NT2/D1 (cell line): ENCODE data around the gene SEMA7A.

Experiments used
- DNase-seq: peaks from one replicate; pipeline ENCODE4 v3.0.0-alpha.2; 2011; ENCODE audit warnings: low read depth, low spot score
- H3K27me3 ChIP-seq: 2 replicates; pipeline ENCODE4 v1.6.0; 2011; ENCODE audit warnings: mild to moderate bottlenecking; ENCODE audit not compliant: insufficient read length, insufficient read depth
- H3K36me3 ChIP-seq: 2 replicates; pipeline ENCODE4 v1.6.1; 2011; ENCODE audit warnings: mild to moderate bottlenecking, low read length, mixed read lengths; ENCODE audit not compliant: insufficient read depth, insufficient read length
- H3K4me1 ChIP-seq: 2 replicates; pipeline ENCODE4 v1.5.1; 2011; ENCODE audit not compliant: insufficient read depth, insufficient read length
- H3K4me3 ChIP-seq: 2 replicates; pipeline ENCODE4 v1.5.1; 2011; ENCODE audit warnings: low read depth; ENCODE audit not compliant: insufficient read length
- H3K9ac ChIP-seq: 2 replicates; pipeline ENCODE4 v1.6.0; 2011; ENCODE audit warnings: low read depth; ENCODE audit not compliant: insufficient read length
- H3K9me3 ChIP-seq: 2 replicates; pipeline ENCODE4 v1.5.1; 2011; ENCODE audit warnings: mild to moderate bottlenecking, low read length; ENCODE audit not compliant: insufficient read depth
- SUZ12 ChIP-seq: IDR thresholded peaks from 2 replicates; pipeline ENCODE4 v1.6.1; 2011; ENCODE audit not compliant: insufficient read length, insufficient read depth; ENCODE audit errors: extremely low read depth
- YY1 ChIP-seq: IDR thresholded peaks from 2 replicates; pipeline ENCODE4 v1.6.1; 2011; ENCODE audit not compliant: insufficient read length, insufficient read depth
- ZNF274 ChIP-seq: IDR thresholded peaks from 2 replicates; pipeline ENCODE4 v1.6.1; 2011; ENCODE audit warnings: mild to moderate bottlenecking, low read depth, low read length

Gene SEMA7A

DNA sequence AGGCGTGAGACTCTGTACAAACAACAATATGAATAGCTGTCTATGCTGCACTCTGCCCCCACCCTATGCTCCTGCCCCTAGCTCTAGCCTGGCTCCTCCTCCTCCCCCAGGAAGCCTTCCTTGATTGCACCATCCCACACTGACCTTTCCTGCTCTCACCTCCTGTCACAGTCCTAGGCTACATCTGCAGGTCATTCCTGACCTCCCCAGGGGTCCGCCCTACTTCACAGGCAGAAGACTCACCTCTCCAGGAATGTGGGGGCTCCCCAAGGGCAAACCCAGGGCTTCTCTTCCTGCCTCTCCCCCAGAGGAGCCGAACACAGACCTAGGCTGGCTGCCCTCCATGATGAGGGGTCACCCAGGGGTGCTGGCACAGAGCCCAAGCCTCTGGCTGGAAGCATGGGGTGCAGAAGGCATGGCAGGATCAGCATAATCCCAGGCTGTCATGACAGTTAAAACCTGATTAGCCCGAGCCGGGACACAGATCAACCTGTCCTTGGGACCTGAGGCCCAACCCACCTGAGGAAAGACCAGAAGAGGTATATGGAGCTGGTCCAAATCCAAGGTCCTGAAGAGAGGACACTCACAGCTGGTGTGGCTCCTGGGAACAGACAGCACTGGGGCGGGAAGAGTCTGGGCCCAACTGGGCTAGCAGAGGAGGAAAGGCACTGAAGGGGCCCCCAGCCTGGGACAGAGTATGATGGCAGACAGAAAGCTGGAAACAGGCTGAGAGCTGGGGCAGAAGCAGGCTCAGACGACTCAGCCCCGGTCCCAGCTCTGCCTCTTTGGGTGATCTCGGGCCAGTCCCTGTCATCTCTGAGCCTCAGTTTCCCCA, 5.9 kb downstream of the SEMA7A start:
- Histone ChIP-seq H3K4me3 (no peak overlapping the region), H3K9me3 (no peaks in the 10 kb centered on the region), H3K27me3 (peaks cover 7% of the 10 kb centered on the region), H3K4me1 (peaks cover 38% of the 10 kb centered on the region), H3K9ac (no peak overlapping the region), H3K36me3 (peaks cover 33% of the 10 kb centered on the region)
- TF ChIP-seq YY1 (no peak), SUZ12 (no peak), ZNF274 (no peak)
- DNase-seq = no peak

DNA sequence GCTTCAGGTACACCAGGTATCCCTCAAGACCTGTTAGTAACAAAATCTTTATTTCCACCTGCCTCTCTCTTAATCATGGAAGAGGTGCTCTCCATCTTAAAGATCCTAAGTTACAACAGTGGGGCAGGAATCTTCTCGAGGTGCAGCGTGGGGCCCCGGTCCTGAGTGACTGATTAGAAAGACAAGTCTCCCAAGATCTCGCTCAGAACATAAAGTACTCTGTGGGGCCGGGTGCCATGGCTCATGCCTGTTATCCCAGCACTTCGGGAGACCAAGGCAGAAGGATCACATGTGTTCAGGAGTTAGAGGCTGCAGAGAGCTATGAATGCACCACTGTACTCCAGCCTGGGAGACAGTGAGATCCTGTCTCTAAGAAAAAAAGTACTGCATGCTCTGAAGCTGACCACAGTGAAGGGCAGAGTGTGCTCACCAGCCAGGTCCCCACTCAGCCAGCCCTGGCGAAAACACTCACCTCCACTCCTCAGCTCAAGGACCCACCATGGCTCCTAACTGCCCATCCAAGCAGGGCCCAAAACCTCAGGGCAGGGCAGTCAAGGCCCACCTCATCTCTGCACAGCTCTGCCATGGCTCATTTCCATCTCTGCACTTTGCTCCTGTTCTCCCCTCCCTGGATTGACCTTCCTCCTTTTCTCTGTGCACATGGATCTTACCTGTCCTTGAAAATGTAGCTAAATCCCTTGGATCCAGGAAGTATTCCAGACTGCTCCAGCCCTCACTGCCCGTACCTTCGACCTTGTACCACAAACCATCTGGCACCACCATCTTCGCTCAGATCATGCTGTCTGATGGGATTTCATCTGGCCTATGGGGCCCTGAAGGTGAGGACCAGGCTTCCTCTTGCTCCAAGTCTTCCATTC, 7.1 kb downstream of the SEMA7A start:
- peaks cover 33% of the 10 kb centered on the region for H3K36me3 ChIP-seq
- peaks cover 43% of the 10 kb centered on the region for H3K4me1 ChIP-seq
- H3K9ac ChIP-seq = no peak overlapping the region
- no peak for DNase-seq
- no peak overlapping the region for H3K4me3 ChIP-seq
- TF ChIP-seq ZNF274 (no peak), SUZ12 (no peak), YY1 (no peak)
- H3K9me3 ChIP-seq = no peaks in the 10 kb centered on the region
- H3K27me3 ChIP-seq = no peaks in the 10 kb centered on the region

DNA sequence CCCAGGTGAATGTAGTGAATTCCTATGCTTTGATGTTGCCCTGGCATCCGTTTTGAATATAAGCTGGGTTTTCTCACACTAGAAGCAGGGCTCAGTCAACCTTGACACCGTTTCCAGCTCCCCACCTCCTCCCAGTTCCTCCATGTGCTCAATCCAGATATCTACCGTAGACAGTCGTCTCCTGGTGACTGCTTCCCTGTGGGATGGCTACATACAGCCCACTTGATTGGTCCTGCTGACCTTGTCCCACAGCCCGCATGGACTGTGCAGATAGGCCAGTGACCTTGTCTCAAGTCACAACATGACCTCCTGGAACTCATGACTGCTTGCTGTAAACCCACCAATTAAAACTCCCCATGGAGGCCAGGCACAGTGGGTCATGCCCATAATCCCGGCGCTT, 8.1 kb downstream of the SEMA7A start:
- Histone ChIP-seq H3K27me3 (no peaks in the 10 kb centered on the region), H3K9me3 (no peaks in the 10 kb centered on the region), H3K4me3 (no peak overlapping the region), H3K9ac (no peak overlapping the region), H3K36me3 (peaks cover 29% of the 10 kb centered on the region), H3K4me1 (peaks cover 48% of the 10 kb centered on the region)
- TF ChIP-seq YY1 (no peak), ZNF274 (no peak), SUZ12 (no peak)
- no peak for DNase-seq

DNA sequence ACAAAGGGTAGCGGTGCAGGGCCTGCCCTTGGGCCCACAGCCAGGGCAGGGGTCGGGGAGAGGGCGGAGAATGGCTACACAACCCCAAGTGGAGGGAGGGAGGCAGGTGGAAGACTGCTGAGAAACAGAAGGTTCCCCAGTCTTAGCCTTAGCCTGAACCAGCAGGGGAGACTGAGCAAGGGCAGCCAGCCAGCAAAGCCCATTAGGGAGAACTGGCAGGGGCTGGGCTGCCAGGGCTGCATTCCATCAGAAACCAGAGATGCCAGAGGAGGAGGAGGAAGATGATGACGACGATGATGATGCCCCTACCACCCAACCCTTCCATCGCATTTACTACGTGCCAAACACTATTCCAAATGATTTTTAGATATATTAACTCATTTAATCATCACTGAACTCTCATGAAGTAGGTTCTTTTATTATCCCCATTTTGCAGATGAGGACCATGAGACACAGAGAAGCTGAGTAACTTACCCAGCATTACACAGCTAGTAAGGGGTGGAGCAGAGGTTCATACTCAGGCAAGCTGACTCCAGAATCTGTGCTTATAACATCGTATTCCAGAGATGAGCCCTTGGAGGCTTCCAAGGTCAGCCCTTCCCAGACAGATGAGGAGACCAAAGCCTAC, 8.7 kb downstream of the SEMA7A start:
- TF ChIP-seq ZNF274 (no peak), YY1 (no peak), SUZ12 (no peak)
- H3K27me3 ChIP-seq = no peaks in the 10 kb centered on the region
- H3K9ac ChIP-seq = no peak overlapping the region
- H3K9me3 ChIP-seq = no peaks in the 10 kb centered on the region
- DNase-seq = no peak
- no peak overlapping the region for H3K4me3 ChIP-seq
- H3K4me1 ChIP-seq = peaks cover 53% of the 10 kb centered on the region
- H3K36me3 ChIP-seq = peaks cover 27% of the 10 kb centered on the region

DNA sequence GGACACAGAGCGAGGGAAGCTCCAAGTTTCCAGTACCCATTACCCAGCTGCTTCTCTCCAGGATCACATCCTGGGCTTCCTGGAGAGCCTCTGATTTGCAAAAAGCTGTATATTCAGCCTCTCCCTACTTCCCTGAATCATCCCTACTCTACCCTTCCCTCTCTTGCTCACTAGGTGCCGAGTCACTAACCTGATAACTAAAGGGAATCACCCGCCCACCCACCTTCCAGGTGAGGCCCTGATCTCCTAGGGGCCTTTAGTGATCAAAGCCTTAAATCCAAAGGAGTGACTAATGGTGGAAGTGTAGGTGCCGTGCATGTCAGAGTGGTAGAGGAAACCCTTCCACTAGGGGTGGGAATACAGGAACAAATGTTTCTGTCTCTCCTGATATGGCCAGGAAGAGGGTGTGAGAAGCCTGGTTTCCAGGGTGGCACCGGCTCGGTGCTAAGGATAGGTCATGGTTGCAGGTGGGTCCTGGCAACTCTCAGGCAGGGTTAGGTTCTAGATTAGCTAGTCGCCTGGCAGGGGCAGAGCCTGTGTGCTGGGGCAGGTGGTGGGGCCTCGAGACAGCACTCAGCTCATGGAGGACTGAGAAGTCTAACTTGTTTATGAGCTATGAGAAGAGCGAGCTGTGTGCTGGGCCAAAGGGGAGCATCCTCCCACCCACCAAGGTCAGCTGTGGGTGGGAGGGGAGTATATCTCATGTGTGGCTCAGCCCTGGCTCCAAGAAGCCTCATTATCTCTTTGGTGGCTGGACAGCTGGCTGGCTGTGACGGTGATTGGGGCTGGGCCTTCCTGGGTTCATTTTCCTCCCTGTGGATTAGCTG, 10.1 kb downstream of the SEMA7A start:
- no peak for DNase-seq
- H3K9me3 ChIP-seq = no peaks in the 10 kb centered on the region
- no peak overlapping the region for H3K9ac ChIP-seq
- TF ChIP-seq YY1 (no peak), ZNF274 (no peak), SUZ12 (no peak)
- H3K4me3 ChIP-seq = no peak overlapping the region
- H3K27me3 ChIP-seq = no peaks in the 10 kb centered on the region
- H3K36me3 ChIP-seq = peaks cover 32% of the 10 kb centered on the region
- H3K4me1 ChIP-seq = peaks cover 49% of the 10 kb centered on the region

DNA sequence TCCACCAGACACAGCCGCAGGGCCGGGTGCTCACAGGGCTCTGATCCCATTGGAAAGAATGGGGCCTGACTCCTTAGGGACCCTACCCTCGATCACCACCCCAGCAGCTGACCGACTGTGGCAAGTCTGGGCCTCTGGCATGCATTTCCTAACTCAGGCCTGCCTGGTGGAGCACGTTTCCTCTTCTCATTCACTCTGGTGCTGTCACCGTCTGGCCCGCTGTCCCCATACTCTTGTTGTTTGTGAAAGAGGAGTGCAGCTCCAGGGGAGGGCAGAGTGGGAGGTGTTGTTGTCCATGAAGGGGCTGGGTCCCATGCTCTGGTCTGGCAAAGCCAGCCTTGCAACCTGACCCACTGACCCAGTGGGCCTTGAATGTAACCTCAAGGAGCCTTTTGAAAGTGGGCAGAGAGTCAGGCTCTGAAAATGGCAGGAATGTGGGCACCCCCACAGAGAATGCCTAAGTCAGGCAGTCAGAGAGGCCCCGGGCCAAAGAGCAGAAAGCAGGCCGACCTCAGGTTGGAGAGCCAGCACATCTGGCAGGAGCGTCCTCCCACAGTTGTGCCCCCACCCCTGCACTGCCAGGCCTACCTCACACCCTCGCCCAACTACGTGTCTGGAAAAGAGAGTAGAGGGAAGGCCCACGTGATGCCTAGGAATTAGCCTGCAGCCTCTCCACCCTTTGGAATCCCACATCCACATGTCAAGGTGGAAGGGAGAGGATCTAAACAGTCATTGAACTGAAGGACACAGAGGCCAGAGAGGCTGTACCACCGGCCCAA, 10.9 kb downstream of the SEMA7A start:
- TF ChIP-seq YY1 (no peak), SUZ12 (no peak), ZNF274 (no peak)
- H3K36me3 ChIP-seq = peaks cover 35% of the 10 kb centered on the region
- H3K4me1 ChIP-seq = peaks cover 48% of the 10 kb centered on the region
- no peak overlapping the region for H3K4me3 ChIP-seq
- no peaks in the 10 kb centered on the region for H3K9me3 ChIP-seq
- DNase-seq = peak; percentile 43
- H3K9ac ChIP-seq = peak overlapping the region; percentile 44
- no peaks in the 10 kb centered on the region for H3K27me3 ChIP-seq
